GM19025 (cell line): ENCODE measurements around the gene TNNT3.
"Not testable (repeated sequence)": the region's sequence is repeated elsewhere in the genome, so short reads cannot be mapped to it uniquely, and the experiment has no call there.

Experiments used
- ATAC-seq: cut with Tn5 transposase; IDR thresholded peaks from one replicate; pipeline ENCODE4 v1.9.1; 2021; ENCODE audit warnings: mild to moderate bottlenecking, low read depth, moderate library complexity; ENCODE audit not compliant: unreplicated experiment

TNNT3 gene

DNA sequence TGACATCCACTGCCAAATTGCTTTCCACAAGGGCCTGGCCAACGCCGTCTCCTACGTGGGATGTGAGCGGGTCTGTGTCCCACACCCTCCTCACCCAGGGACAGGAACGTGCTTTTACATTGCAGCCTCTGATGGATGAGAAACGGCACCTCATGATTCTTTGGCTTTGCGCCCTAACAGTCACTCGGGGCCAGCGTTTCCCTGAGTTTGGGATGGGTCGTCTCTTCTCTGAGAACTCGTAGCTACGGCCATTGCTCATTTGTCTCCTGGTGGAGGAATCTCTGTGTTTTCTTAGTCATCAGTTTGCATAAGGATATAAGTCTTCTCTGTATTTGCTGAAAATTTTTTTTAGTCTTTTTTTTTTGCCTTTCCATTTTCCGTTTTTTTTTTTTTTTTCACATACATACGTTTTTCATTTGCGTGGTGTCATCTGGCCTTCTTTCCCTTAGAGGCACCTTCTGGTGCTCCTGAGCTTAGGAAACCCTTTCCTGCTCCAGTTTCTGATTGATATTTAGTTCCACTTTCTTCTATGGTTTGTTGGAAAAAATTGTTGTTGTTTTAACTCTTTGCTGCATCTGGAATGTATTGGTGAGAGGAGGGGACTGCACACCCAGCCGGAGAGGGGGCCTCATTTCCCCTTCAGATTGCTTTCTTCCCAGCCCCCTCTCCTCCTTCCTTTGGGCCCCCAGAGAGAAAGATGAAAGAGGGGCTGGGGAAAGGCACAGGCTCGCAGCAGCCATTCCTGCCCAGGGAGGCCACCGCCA lies 12.0 kb downstream of the TNNT3 start:
- ATAC-seq = no peak

- ATAC-seq = no peak
Measured at GRCh38 chr11:1932105-1932480, 12.6 kb downstream of the TNNT3 start.

- no peak for ATAC-seq
Measured at GRCh38 chr11:1932681-1933080, 13.2 kb downstream of the TNNT3 start.

GRCh38 chr11:1933416-1934334 lies 14.2 kb downstream of the TNNT3 start:
- no peak for ATAC-seq

- ATAC-seq = no peak
Measured at GRCh38 chr11:1934335-1935155, 15.0 kb downstream of the TNNT3 start.

DNA sequence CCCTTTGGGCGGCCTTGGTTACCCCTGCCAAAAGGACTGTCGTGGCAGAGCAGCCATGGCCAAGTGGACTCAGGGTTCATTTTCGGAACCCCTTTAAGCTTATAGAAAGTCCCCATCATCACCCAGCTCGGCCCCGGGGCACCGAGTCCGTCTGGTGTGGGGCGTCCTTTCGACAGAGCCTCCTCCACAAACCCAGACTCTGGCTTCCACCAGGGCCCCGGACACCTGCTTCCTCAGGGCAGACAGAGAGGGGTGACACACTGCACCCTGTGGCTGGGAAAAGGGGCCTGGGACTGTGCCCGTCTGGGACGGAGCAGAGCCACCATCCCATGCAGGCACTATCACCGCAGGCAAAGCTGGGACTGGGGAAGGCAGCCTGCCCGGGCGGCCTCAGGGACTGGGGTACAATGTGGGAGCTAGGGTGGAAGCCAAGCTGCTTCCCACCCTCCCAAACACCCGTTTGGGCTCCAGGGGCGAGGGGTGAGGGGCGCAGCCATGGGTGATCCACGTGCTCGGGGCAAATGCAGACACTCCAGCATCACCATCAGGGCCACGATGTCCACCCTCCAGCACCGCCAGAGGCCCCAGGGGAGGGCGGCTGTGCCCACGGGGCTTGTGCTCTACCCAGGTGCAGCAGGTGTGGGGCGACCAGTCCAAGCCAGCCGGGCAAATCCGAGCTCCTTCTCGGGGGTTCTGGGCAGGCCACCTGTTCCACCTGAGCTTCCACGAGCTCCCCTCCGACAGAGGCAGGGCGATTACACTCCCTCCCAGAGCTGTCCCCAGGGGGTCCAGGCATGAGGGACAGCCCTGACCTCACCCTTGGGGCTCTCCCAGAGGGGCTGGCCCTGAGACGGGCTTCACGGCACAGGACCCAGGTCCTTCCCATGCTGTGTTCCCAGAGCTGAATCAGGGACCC lies 15.9 kb downstream of the TNNT3 start:
- ATAC-seq = no peak

DNA sequence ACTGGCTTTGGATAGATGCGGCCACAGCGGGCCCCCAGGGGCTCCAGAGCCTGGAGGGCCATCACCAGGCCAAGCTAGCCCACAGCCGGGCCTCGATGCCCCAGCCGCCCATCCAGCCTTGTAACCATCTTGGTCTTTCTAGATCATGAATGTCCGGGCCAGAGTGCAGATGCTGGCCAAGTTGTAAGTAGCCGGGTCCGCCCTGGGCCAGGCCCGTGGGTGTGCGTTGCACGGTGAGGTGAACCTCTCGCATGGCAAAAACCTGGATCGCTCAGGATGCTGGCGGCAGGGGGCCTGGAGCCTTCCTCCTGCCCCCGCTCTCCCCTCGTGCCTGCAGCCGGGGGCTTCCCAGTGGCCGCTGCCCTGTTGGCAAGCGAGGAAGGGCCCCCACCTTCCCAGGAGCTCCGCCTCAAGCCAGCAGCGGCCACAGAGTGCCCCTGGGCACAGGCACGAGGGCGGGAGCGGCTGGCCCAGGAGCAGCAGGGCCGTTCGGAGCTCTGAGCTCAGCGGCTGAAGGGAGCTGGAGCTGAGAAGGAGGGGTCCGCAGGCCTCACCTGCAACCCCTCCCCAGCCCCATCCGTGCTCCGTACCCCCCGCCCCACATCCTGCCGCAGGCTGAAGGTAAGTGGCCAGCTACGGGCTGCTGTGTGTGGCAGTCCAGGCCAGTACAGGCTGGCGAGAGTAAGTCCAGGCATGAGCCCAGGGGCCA lies 16.7 kb downstream of the TNNT3 start:
- ATAC-seq = no peak

- no peak for ATAC-seq
Measured at GRCh38 chr11:1936781-1937615, 17.5 kb downstream of the TNNT3 start.

DNA sequence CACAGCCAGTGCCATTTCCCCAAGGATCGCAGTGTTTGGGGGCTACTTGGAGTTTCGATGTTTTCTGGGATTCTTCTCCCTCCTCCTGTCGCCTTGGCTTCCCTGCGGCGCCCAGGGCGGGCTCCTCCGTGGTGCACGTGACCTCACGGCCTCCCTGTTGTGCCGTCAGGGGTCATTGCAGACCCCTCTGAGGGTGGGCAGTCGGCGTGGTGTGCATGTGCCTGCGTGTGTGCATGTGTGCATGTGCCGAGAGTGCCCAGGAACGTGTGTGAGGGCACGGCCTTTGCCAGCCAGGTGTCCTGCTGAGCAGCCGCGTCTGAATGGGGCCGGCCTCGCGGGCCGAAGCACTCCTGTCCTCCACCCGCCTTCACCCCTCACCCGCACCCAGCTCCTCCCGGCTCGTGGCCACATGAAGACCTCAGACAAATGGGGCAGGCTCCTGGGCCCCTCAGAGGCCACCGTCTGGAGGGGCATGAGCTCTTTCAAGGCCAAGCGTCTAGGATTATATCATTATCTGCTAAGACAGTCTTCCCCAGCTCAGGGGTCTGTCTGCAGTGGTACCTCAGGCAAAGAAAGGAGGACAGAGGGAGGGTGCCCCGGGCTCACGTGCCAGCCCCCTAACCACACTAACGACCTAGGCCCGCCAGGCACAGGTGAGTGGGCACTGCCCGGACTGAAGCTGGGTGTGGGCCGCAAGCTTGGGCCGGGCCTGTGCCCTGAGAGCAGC lies 18.3 kb downstream of the TNNT3 start:
- no peak for ATAC-seq

- ATAC-seq = no peak
Measured at GRCh38 chr11:1938343-1939005, 19.0 kb downstream of the TNNT3 start.

DNA sequence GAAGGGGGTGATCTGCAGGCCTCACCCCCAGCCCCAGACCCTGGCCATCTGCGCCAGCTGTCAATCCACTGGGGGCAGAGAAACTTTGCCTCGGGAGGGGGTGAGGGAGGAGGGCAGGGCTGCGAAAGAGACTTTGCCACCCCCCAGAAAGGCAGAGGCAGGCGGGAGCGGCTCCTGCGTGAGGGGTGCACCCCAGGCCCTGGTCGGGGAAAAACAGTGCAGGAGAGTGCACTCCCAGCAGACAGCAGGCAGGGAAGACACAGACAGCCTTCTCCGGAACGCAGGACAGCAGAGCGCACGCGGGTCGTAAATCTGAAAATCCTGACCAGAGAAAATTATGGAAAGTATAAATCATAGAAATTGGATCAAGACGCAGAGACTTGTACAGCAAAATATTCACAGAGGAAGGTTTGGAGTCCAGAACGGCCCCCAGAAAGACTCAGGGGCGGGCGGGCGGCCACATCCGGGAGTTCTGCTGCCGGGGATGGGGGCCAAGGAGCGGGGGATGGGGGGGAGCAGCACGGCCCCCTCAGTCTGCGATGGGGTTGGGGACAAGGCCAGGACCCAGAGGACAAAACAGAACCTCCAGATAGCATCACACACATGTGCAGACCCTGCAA lies 19.6 kb downstream of the TNNT3 start:
- no peak for ATAC-seq

DNA sequence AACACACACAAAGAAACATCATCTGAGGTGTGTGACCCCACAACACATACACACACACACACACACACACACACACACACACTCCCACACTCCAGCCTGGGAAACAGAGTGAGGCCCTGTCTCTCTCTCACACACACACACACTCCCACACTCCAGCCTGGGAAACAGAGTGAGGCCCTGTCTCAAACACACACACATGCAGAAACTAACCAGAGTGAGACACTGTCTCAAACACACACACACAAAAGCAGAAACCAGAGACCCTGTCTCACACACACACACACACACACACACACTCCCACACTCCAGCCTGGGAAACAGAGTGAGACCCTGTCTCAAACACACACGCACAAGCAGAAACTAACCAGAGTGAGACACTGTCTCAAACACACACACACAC lies 20.3 kb downstream of the TNNT3 start:
- ATAC-seq = not testable (repeated sequence)

DNA sequence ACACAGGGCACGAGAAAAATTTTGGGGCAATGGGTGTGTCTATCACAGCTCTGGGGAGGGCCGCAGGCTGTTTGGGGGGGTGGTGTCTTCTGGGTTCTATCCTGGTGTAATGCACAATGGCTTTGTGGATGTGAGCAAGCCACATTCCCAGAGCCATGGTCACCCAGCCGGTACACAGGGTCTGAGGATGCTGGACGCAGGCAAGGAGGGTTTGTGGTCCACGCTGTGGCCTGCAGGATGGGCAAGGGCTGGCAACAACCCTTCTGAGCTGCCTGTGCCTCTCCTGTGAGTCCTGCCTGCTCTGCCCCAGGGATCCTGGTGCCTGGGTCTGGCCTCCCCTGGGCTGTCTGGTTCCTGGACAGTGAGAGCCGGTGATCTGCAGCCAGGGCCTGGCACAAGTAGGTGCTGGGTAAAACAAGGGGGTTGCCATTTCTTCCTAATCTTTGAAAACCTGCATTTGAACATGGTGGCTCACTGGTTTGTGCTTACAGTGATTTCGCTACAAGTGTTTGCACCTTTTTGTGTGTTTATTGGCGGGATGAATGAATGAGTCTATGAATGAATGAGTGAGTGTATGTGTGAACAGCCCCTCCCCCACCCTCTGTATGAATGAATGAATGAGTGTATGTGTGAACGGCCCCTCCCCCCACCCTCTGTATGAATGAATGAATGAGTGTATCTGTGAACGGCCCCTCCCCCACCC lies 23.2 kb downstream of the TNNT3 start:
- no peak for ATAC-seq

GRCh38 chr11:1943576-1943975 lies 24.1 kb downstream of the TNNT3 start:
- no peak for ATAC-seq

GRCh38 chr11:1943977-1944376 lies 24.5 kb downstream of the TNNT3 start:
- ATAC-seq = no peak

- no peak for ATAC-seq
Measured at GRCh38 chr11:1946812-1947484, 27.4 kb downstream of the TNNT3 start, which contains the start of gene MRPL23. MRPL23 (plus strand) TSS chr11:1947332; CDS start chr11:1947363, 31 bp downstream.
